ENCODE results near the gene FOXN3. TPM values are rescaled to one million over a fixed set of nuclear protein-coding genes. Genes with fewer than 3 reads are reported as not detected.

Gene FOXN3
- total RNA-seq, 2 experiments from 2014 or later, result 124 to 127 TPM

- Histone ChIP-seq H3K36me3 (ENCODE audit: insufficient read depth, low read length) (peaks cover 8% of the 10 kb centered on the region), H3K4me1 (ENCODE audit: insufficient read depth, low read length) (peaks cover 3% of the 10 kb centered on the region), H3K27ac (ENCODE audit: low read depth in 1 of 2, low read length in 2 of 2) (no peak overlapping the region), H3K9me3 (ENCODE audit: control insufficient read depth in 1 of 2, insufficient read depth in 1 of 2, low read length in 2 of 2) (peaks cover 11 to 24% of the 10 kb centered on the region in 2 experiments), H3K4me3 (ENCODE audit: low read length) (no peak overlapping the region), H3K27me3 (ENCODE audit: control insufficient read depth in 1 of 2, insufficient read depth in 2 of 2, low read length in 2 of 2) (no peaks in the 10 kb centered on the region)
- peak overlapping the region; percentile 73 for H3K27ac Mint-ChIP-seq
- ChIA-PET POLR2A (interaction anchor here (1.9 kb wide), 1 partner anchor 13 kb away, joined by 5 read pairs; no protein-coding TSS in a partner anchor), CTCF (no interaction called here)
- intact Hi-C loops (cut with DNase I, micrococcal nuclease), result no loop called here
- H3K4me1 Mint-ChIP-seq (ENCODE audit: low read depth), result peaks cover 52% of the 10 kb centered on the region
- no peaks in the 10 kb centered on the region for H3K27me3 Mint-ChIP-seq
- peaks cover 3% of the 10 kb centered on the region for H3K9me3 Mint-ChIP-seq
- TF ChIP-seq CTCF (IDR thresholded peaks at IDR 0.05), result no peak
- H3K4me3 Mint-ChIP-seq, result no peak overlapping the region
- peaks cover 70% of the 10 kb centered on the region for H3K36me3 Mint-ChIP-seq (ENCODE audit: low read depth)
- no peak for ATAC-seq (ENCODE audit: poor library complexity)
- no peak for DNase-seq
These were observed 38.0 kb downstream of the FOXN3 start for GRCh38 chr14:89379006-89379405.

GRCh38 chr14:89378119-89378518 is 38.9 kb downstream of the FOXN3 start:
- POLR2A ChIA-PET, result interaction anchor here (1.9 kb wide), 1 partner anchor 12 kb away, joined by 5 read pairs; no protein-coding TSS in a partner anchor
- Histone ChIP-seq H3K27me3 (ENCODE audit: control insufficient read depth in 1 of 2, insufficient read depth in 2 of 2, low read length in 2 of 2) (no peaks in the 10 kb centered on the region), H3K4me3 (ENCODE audit: low read length) (no peak overlapping the region), H3K9me3 (ENCODE audit: control insufficient read depth in 1 of 2, insufficient read depth in 1 of 2, low read length in 2 of 2) (peaks cover 11 to 24% of the 10 kb centered on the region in 2 experiments), H3K4me1 (ENCODE audit: insufficient read depth, low read length) (peaks cover 7% of the 10 kb centered on the region), H3K36me3 (ENCODE audit: insufficient read depth, low read length) (peaks cover 8% of the 10 kb centered on the region), H3K27ac (ENCODE audit: low read depth in 1 of 2, low read length in 2 of 2) (peak overlapping the region in 1 of 2 donors; percentile 11)
- CTCF ChIA-PET, result no interaction called here
- peaks cover 68% of the 10 kb centered on the region for H3K36me3 Mint-ChIP-seq (ENCODE audit: low read depth)
- TF ChIP-seq CTCF (IDR thresholded peaks at IDR 0.05), result no peak
- peak overlapping the region; percentile 73 for H3K27ac Mint-ChIP-seq
- ATAC-seq (ENCODE audit: poor library complexity) (peak; percentile 91), DNase-seq (peak in 5 of 14 experiments; percentile 8 to 68 (median 26))
- H3K27me3 Mint-ChIP-seq, result no peaks in the 10 kb centered on the region
- H3K4me3 Mint-ChIP-seq, result no peak overlapping the region
- intact Hi-C loops (cut with DNase I, micrococcal nuclease), result no loop called here
- H3K9me3 Mint-ChIP-seq, result peaks cover 3% of the 10 kb centered on the region
- peaks cover 55% of the 10 kb centered on the region for H3K4me1 Mint-ChIP-seq (ENCODE audit: low read depth)

- H3K4me1 ChIP-seq (ENCODE audit: insufficient read depth, low read length), result peaks cover 12% of the 10 kb centered on the region
- ATAC-seq (ENCODE audit: poor library complexity), result no peak
- peaks cover 3% of the 10 kb centered on the region for H3K9me3 Mint-ChIP-seq
- DNase-seq, result no peak
- peaks cover 11 to 24% of the 10 kb centered on the region in 2 experiments for H3K9me3 ChIP-seq (ENCODE audit: control insufficient read depth in 1 of 2, insufficient read depth in 1 of 2, low read length in 2 of 2)
- no peaks in the 10 kb centered on the region for H3K27me3 Mint-ChIP-seq
- H3K27ac Mint-ChIP-seq, result peak overlapping the region; percentile 73
- H3K27ac ChIP-seq (ENCODE audit: low read depth in 1 of 2, low read length in 2 of 2), result peak overlapping the region in 1 of 2 donors; percentile 11
- intact Hi-C loops (cut with DNase I, micrococcal nuclease), result no loop called here
- H3K4me3 Mint-ChIP-seq, result no peak overlapping the region
- H3K36me3 ChIP-seq (ENCODE audit: insufficient read depth, low read length), result peaks cover 6% of the 10 kb centered on the region
- peaks cover 68% of the 10 kb centered on the region for H3K36me3 Mint-ChIP-seq (ENCODE audit: low read depth)
- ChIA-PET POLR2A (no interaction called here), CTCF (no interaction called here)
- TF ChIP-seq CTCF (IDR thresholded peaks at IDR 0.05), result no peak
- H3K4me3 ChIP-seq (ENCODE audit: low read length), result no peak overlapping the region
- H3K27me3 ChIP-seq (ENCODE audit: control insufficient read depth in 1 of 2, insufficient read depth in 2 of 2, low read length in 2 of 2), result no peaks in the 10 kb centered on the region
- H3K4me1 Mint-ChIP-seq (ENCODE audit: low read depth), result peaks cover 55% of the 10 kb centered on the region
These were observed 39.5 kb downstream of the FOXN3 start for GRCh38 chr14:89377544-89377943.
